HS-5 (cell line): ENCODE results near the gene TMEM89.

ENCODE experiments used
- DNase-seq: peaks from one replicate; pipeline ENCODE4 v3.0.0-alpha.2; 2012; ENCODE audit warnings: low read depth

TMEM89 gene

GRCh38 chr3:48641396-48641795, 19.8 kb upstream of the TMEM89 start:
- no peak for DNase-seq

GRCh38 chr3:48639944-48640606, 18.5 kb upstream of the TMEM89 start:
- no peak for DNase-seq

GRCh38 chr3:48637305-48637704, 15.7 kb upstream of the TMEM89 start:
- no peak for DNase-seq

GRCh38 chr3:48636149-48636655, 14.6 kb upstream of the TMEM89 start:
- DNase-seq = no peak

GRCh38 chr3:48635222-48636021, 13.9 kb upstream of the TMEM89 start, which contains the start of gene SLC26A6:
SLC26A6 (minus strand) TSS chr3:48635461; CDS start chr3:48635393, 68 bp downstream.
- DNase-seq = peak; percentile 81

GRCh38 chr3:48634661-48635221, 13.2 kb upstream of the TMEM89 start:
- DNase-seq = peak; percentile 28

- DNase-seq = no peak
Observed at GRCh38 chr3:48633743-48634142, 12.2 kb upstream of the TMEM89 start.

- no peak for DNase-seq
Observed at GRCh38 chr3:48633256-48633655, 11.7 kb upstream of the TMEM89 start.

GRCh38 chr3:48631516-48632448, 10.2 kb upstream of the TMEM89 start:
- DNase-seq = no peak

- DNase-seq = no peak
Observed at GRCh38 chr3:48630833-48631232, 9.3 kb upstream of the TMEM89 start.

GRCh38 chr3:48630407-48630806, 8.8 kb upstream of the TMEM89 start:
- DNase-seq = no peak

- DNase-seq = no peak
Observed at GRCh38 chr3:48629894-48630293, 8.3 kb upstream of the TMEM89 start.

- DNase-seq = no peak
Observed at GRCh38 chr3:48628277-48629017, 6.9 kb upstream of the TMEM89 start.

GRCh38 chr3:48625600-48625999, 4.0 kb upstream of the TMEM89 start:
- no peak for DNase-seq

- no peak for DNase-seq
Observed at GRCh38 chr3:48624767-48625166, 3.2 kb upstream of the TMEM89 start.

- no peak for DNase-seq
Observed at GRCh38 chr3:48623851-48624547, 2.4 kb upstream of the TMEM89 start.

GRCh38 chr3:48619541-48620524, 1.7 kb downstream of the TMEM89 start:
- no peak for DNase-seq

GRCh38 chr3:48617559-48617958, 4.0 kb downstream of the TMEM89 start:
- no peak for DNase-seq

GRCh38 chr3:48614044-48614443, 7.5 kb downstream of the TMEM89 start:
- peak; percentile 90 for DNase-seq
